Esophagus muscularis mucosa (tissue), 3 donors: ENCODE results near the gene NUP188.

Source experiments
- CTCF ChIP-seq, 3 experiments: fragments of 200-600 bp in 2 of 3; fragments of 450-650 bp in 1 of 3; sonication (generic) in 2 of 3; IDR thresholded peaks; one replicate each; pipeline ENCODE4 v1.5.1; 2017 to 2019; ENCODE audit warnings: antibody characterized with exemption in 3 of 3, mild to moderate bottlenecking in 2 of 3, moderate library complexity in 1 of 3
- POLR2A ChIP-seq: fragments of 450-650 bp; IDR thresholded peaks from one replicate; pipeline ENCODE4 v1.6.1; 2017; ENCODE audit warnings: antibody characterized with exemption, moderate library complexity, mild to moderate bottlenecking, low read depth

- TF ChIP-seq POLR2A (no peak), CTCF (IDR thresholded peaks at IDR 0.05) (no peak)
Measured at GRCh38 chr9:129042016-129042415, 94.5 kb downstream of the NUP188 start.
